Ovary (tissue), 9 donors: ENCODE data around the gene HAL. TPM values are rescaled to one million over a fixed set of nuclear protein-coding genes. Genes with fewer than 3 reads are reported as not detected.

ENCODE experiments used
- DNase-seq, 5 donors: peaks; one replicate each; pipeline ENCODE4 v3.0.0-alpha.2; 2019 to 2020
- H3K27ac ChIP-seq, 2 donors: fragments of 200-600 bp; one replicate each; pipeline versions ENCODE4 v1.5.1 to v1.8.0; 2019 to 2022
- H3K27me3 ChIP-seq: fragments of 200-600 bp; one replicate; pipeline ENCODE4 v1.8.0; 2022
- H3K36me3 ChIP-seq: fragments of 200-600 bp; sonication (generic); one replicate; pipeline ENCODE4 v1.5.1; 2019
- H3K4me1 ChIP-seq: one replicate; pipeline ENCODE4 v1.8.1; 2013; ENCODE audit warnings: mild to moderate bottlenecking, moderate library complexity; ENCODE audit not compliant: insufficient read depth
- H3K4me3 ChIP-seq: fragments of 200-600 bp; sonication (generic); one replicate; pipeline ENCODE4 v1.5.1; 2017
- H3K9me3 ChIP-seq, 2 donors: fragments of 200-600 bp in 1 of 2; sonication (generic) in 1 of 2; one replicate each; pipeline versions ENCODE4 v1.5.1 to v1.8.1; 2013 to 2019; ENCODE audit warnings: mild to moderate bottlenecking in 1 of 2, moderate library complexity in 1 of 2
- CTCF ChIP-seq, 3 donors: fragments of 450-650 bp in 2 of 3; fragments of 200-600 bp in 1 of 3; IDR thresholded peaks; one replicate each; pipeline versions ENCODE4 v1.5.1 to v1.8.0; 2016 to 2022; ENCODE audit warnings: antibody characterized with exemption in 3 of 3, mild to moderate bottlenecking in 1 of 3
- EP300 ChIP-seq: sonication (generic); formaldehyde crosslinking; IDR thresholded peaks from one replicate; pipeline ENCODE4 v1.6.1; 2017; ENCODE audit warnings: antibody characterized with exemption
- POLR2A ChIP-seq: fragments of 450-650 bp; IDR thresholded peaks from one replicate; pipeline ENCODE4 v1.6.1; 2017; ENCODE audit warnings: antibody characterized with exemption, mild to moderate bottlenecking, moderate library complexity
- WGBS, 3 donors: extraction: QIAGEN DNeasy Blood & Tissue Kit in 1 of 3; methylation state at CpG; one replicate each; pipeline versions ENCODE4 v1.1.5 to v1.1.7; 2013 to 2017; 5-methylcytosine and 5-hydroxymethylcytosine counted together
- intact Hi-C, 4 donors: fragments of 100-400 bp; cut with DNase I; formaldehyde crosslinking; loops; one replicate each; pipeline versions ENCODE4 v1.11.0 to v1.15.1; 2022 to 2023
- polyA plus RNA-seq, 2 donors: library from polyadenylated mRNA; stranded (reverse); fragments of 200-250 nt in 1 of 2; fragments of 350-450 nt in 1 of 2; fragmentation: Illumina TruSeq in 1 of 2; extraction: RNeasy Lipid Tissue Mini Kit (QIAGEN cat#74804) in 1 of 2; gene quantifications; one replicate each; pipeline ENCODE4 v1.2.3, GENCODE V29; 2013 to 2014
- total RNA-seq, 7 donors: library from RNA; depleted of rRNA in 2 of 7; stranded (reverse); fragments of >200 nt in 2 of 7; fragmentation: NEBNext Ultra II Directional in 3 of 7; extraction: Animal tissue kit (Norgen Biotek cat#: 25700) in 3 of 7; gene quantifications; one replicate each; pipeline versions ENCODE4 v1.1.0 to v1.2.4, GENCODE V29; 2016 to 2023
- donor health status: DM: no; HTN: no; CAD: no; lungs with moderate emphysema.
- donor health status: DM: no; HTN: no; CAD: no.
- donor health status: Bipolar disorder and iron deficiency.
- donor health status: DM: yes; HTN: yes; CAD: no.
- donor health status: DM: no; HTN: no; CAD: no.
- donor health status: DM: yes; HTN: yes; CAD: no.

HAL gene
- total and polyA plus RNA-seq, 9 donors, result 0.08 to 2.9 (median 0.64) TPM

GRCh38 chr12:95963096-95963495 lies 33.0 kb downstream of the HAL start:
- 86 to 94% (median 87%) methylated on average over 2 of the region's 2 CpGs for WGBS, 3 donors
- no peaks in the 10 kb centered on the region for H3K4me1 ChIP-seq
- intact Hi-C loops, result no loop called here

GRCh38 chr12:95962222-95962621 lies 33.9 kb downstream of the HAL start:
- Histone ChIP-seq H3K27me3 (no peaks in the 10 kb centered on the region), H3K4me1 (no peaks in the 10 kb centered on the region), H3K4me3 (no peak overlapping the region), H3K27ac (no peak overlapping the region), H3K9me3 (no peaks in the 10 kb centered on the region), H3K36me3 (no peaks in the 10 kb centered on the region)
- intact Hi-C loops, result no loop called here
- no peak for TF ChIP-seq CTCF (IDR thresholded peaks at IDR 0.05)
- no peak for DNase-seq
- 60 to 77% (median 69%) methylated on average over 7 of the region's 7 CpGs for WGBS, 3 donors

More at GRCh38 chr12:95963096-95963495, 33.0 kb downstream of the HAL start:
- Histone ChIP-seq H3K4me3 (no peak overlapping the region), H3K27me3 (no peaks in the 10 kb centered on the region), H3K27ac (no peak overlapping the region), H3K9me3 (no peaks in the 10 kb centered on the region), H3K36me3 (no peaks in the 10 kb centered on the region)
- DNase-seq, result no peak
- TF ChIP-seq EP300 (no peak), CTCF (IDR thresholded peaks at IDR 0.05) (no peak), POLR2A (no peak)

GRCh38 chr12:95960241-95960640 lies 35.9 kb downstream of the HAL start:
- TF ChIP-seq CTCF (IDR thresholded peaks at IDR 0.05) (no peak), POLR2A (no peak), EP300 (no peak)
- Histone ChIP-seq H3K36me3 (no peaks in the 10 kb centered on the region), H3K9me3 (no peaks in the 10 kb centered on the region), H3K27me3 (no peaks in the 10 kb centered on the region), H3K4me3 (no peak overlapping the region), H3K4me1 (no peaks in the 10 kb centered on the region), H3K27ac (no peak overlapping the region)
- WGBS, 3 donors, result 63 to 71% (median 66%) methylated on average over 5 of the region's 5 CpGs
- intact Hi-C loops, result no loop called here
- no peak for DNase-seq

- Histone ChIP-seq H3K4me1 (no peaks in the 10 kb centered on the region), H3K4me3 (no peak overlapping the region), H3K36me3 (no peaks in the 10 kb centered on the region), H3K27ac (no peak overlapping the region), H3K9me3 (no peaks in the 10 kb centered on the region), H3K27me3 (no peaks in the 10 kb centered on the region)
- intact Hi-C loops, result no loop called here
- no peak for DNase-seq
- no peak for TF ChIP-seq POLR2A
- no peak for TF ChIP-seq CTCF (IDR thresholded peaks at IDR 0.05)
- no peak for TF ChIP-seq EP300
- WGBS, 3 donors, result 26 to 31% (median 29%) methylated on average over 1 of the region's 1 CpG
These were observed 37.0 kb downstream of the HAL start for GRCh38 chr12:95959107-95959506.
